T-helper 2 cell (primary cell): ENCODE data around the gene SCAF4.
"Not testable (repeated sequence)": the region's sequence is repeated elsewhere in the genome, so short reads cannot be mapped to it uniquely, and the experiment has no call there.

Source experiments
- DNase-seq, 5 experiments: peaks; one replicate each; pipeline versions ENCODE4 v3.0.0 to v3.0.0-alpha.2; 2012 to 2022

Gene SCAF4

DNA sequence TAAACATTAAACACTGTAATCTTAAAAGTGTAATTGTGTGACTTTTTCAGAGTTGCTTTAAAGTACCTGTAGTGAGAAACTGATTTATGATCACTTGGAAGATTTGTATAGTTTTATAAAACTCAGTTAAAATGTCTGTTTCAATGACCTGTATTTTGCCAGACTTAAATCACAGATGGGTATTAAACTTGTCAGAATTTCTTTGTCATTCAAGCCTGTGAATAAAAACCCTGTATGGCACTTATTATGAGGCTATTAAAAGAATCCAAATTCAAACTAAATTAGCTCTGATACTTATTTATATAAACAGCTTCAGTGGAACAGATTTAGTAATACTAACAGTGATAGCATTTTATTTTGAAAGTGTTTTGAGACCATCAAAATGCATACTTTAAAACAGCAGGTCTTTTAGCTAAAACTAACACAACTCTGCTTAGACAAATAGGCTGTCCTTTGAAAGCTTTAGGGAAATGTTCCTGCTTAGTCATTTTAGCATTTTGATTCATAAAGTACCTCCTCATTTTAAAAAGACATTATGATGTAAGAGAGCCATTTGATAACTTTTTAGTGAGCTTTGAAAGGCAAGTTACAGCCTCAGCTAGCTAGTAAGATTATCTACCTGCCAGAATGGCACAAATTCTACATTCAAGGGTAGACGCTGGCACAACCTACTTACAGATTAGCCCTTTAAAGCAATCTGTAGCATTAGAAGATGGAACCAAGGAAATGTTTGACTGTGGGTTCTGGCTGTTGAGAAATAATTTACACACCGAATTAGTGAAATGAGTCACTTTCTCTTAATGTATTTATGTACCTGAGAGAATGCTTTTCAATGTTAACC is 63.0 kb downstream of the SCAF4 start:
- DNase-seq = peak in 1 of 5 experiments; percentile 48

DNA sequence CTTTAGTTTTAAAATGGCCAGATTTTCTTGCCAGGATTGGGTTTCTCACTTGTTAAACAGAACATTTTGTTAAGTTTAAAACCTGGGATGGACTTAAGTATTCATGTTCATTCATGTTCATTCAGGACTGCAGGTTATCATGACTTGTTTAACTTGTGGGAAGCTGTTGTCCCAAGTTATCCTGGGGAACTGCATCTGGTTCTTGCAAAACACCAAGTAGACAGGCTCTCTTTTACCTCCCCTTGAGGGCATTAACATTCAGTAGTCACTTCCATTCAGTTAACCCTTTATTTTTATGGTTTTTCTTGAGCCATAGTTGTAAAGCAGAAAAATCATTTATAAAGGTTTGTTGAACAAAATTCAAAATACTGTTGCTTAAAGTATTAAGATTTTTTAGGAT is 64.3 kb downstream of the SCAF4 start:
- no peak for DNase-seq

DNA sequence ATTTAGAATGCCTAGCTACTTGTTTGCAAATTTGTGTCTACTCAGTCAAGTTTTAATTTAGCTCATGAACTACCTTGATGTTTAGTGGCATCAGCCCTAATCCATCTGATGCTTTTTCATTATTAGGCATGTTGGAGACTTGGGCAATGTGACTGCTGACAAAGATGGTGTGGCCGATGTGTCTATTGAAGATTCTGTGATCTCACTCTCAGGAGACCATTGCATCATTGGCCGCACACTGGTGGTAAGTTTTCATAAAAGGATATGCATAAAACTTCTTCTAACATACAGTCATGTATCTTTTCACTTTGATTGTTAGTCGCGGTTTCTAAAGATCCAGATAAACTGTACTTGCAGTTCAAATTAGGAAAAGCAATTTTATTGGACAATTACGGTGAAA is 64.8 kb downstream of the SCAF4 start:
- DNase-seq = peak in 1 of 5 experiments; percentile 28

DNA sequence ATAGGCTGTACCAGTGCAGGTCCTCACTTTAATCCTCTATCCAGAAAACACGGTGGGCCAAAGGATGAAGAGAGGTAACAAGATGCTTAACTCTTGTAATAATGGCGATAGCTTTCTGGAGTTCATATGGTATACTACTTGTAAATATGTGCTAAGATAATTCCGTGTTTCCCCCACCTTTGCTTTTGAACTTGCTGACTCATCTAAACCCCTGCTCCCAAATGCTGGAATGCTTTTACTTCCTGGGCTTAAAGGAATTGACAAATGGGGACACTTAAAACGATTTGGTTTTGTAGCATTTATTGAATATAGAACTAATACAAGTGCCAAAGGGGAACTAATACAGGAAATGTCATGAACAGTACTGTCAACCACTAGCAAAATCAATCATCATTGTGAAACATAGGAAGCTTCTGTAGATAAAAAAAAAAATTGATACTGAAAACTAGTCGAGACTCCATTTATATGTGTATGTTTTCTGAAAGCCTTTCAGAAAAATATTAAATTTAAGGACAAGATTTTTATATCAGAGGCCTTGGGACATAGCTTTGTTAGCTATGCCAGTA is 65.4 kb downstream of the SCAF4 start:
- DNase-seq = peak in 1 of 5 experiments; percentile 25

DNA sequence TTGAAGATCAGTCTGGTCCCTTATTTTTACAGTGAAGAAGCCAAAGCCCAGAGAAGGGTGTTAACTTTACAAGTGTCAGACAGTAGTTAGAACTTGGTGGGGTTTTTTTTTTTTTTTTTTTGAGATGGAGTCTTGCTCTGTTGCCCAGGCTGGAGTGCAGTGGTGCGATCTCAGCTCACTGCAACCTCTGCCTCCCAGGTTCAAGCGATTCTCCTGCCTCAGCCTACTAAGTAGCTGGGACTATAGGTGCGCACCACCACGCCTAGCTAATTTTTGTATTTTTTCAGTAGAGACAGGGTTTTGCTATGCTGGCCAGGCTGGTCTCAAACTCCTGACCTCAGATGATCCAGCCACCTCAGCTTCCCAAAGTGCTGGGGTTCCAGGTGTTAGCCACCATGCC is 66.0 kb downstream of the SCAF4 start:
- not testable (repeated sequence) for DNase-seq

DNA sequence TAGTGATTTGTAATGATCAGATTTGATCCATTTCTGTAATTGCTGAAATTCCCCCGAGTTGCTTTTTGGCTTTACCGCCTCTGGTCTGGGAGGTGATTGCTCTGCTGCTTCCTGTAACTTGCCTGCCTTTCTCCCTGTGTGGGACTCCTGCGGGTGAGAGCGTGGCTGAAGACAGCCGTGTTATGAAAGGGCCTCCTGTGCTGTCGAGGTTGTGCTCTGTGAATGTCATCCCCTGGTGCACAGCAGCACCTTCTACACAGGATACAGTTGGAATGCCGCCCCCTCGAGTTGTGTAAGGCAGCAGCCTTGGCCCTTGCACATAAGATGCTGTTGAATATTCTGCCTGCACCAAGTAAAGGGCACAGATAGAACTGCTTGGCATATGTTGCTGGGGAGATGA is 66.5 kb downstream of the SCAF4 start:
- peak in 1 of 5 experiments; percentile 63 for DNase-seq

DNA sequence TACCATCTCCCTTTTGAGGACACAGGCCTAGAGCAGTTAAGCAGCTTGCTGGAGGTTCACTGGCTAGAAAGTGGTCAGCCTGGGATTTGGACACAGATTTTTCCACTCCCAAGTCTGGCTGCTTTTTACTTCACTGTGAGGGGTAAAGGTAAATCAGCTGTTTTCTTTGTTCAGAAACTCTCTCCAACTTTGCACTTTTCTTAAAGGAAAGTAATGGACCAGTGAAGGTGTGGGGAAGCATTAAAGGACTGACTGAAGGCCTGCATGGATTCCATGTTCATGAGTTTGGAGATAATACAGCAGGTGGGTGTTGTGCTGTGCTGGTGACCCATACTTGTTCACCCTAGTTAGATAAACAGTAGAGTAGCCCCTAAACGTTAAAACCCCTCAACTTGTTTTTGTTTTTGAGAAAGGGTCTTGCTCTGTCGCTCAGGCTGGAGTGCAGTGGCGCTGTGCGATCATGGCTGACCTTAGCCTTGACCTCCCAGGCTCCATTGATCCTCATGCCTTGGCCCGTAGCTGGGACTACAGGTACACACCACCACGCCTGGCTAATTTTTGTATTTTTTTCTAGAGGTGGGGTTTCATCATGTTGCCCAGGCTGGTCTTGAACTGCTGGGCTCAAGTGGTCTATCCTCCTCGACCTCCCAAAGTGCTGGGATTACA is 68.2 kb downstream of the SCAF4 start:
- DNase-seq = no peak

DNA sequence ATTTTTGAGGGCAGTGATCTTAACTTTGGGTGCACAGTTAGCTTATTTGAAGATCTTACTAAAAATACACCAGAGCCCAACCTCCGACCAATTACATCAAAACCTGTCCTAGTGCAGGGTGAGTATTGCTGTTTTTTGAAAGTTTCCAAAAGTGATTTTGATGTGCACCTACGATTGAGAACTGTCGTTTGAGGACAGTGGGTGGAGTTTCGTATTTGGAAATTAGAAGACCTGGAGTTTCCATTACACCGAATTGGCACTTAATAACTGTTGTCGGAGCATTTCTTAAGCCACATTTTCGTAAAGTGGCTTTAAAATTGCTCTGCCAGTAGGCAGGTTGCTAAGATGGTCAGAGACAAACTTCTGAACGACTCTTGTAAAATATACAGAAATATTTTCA is 71.3 kb downstream of the SCAF4 start:
- DNase-seq = peak in 1 of 5 experiments; percentile 37

DNA sequence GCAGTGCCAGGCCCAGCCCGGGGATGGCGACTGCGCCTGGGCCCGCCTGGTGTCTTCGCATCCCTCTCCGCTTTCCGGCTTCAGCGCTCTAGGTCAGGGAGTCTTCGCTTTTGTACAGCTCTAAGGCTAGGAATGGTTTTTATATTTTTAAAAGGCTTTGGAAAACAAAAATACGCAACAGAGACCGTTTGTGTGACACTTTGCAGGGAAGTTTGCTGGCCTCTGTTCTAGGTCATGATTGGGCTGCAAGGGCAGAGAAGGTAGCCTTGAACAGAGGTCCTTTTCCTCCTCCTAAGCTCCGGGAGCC is 71.7 kb downstream of the SCAF4 start:
- peak in 1 of 5 experiments; percentile 50 for DNase-seq

DNA sequence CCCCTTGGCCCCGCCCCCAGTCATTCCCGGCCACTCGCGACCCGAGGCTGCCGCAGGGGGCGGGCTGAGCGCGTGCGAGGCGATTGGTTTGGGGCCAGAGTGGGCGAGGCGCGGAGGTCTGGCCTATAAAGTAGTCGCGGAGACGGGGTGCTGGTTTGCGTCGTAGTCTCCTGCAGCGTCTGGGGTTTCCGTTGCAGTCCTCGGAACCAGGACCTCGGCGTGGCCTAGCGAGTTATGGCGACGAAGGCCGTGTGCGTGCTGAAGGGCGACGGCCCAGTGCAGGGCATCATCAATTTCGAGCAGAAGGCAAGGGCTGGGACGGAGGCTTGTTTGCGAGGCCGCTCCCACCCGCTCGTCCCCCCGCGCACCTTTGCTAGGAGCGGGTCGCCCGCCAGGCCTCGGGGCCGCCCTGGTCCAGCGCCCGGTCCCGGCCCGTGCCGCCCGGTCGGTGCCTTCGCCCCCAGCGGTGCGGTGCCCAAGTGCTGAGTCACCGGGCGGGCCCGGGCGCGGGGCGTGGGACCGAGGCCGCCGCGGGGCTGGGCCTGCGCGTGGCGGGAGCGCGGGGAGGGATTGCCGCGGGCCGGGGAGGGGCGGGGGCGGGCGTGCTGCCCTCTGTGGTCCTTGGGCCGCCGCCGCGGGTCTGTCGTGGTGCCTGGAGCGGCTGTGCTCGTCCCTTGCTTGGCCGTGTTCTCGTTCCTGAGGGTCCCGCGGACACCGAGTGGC is 72.2 kb downstream of the SCAF4 start, which contains the start of gene SOD1:
Gene SOD1 (plus strand): TSS at position 158 of the 723 bp plus-strand sequence. CDS start 77 bp downstream, at position 235.
- peak; percentile 92 to 98 (median 94) for DNase-seq

DNA sequence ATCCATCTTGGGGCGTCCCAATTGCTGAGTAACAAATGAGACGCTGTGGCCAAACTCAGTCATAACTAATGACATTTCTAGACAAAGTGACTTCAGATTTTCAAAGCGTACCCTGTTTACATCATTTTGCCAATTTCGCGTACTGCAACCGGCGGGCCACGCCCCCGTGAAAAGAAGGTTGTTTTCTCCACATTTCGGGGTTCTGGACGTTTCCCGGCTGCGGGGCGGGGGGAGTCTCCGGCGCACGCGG is 72.7 kb downstream of the SCAF4 start:
- no peak for DNase-seq

DNA sequence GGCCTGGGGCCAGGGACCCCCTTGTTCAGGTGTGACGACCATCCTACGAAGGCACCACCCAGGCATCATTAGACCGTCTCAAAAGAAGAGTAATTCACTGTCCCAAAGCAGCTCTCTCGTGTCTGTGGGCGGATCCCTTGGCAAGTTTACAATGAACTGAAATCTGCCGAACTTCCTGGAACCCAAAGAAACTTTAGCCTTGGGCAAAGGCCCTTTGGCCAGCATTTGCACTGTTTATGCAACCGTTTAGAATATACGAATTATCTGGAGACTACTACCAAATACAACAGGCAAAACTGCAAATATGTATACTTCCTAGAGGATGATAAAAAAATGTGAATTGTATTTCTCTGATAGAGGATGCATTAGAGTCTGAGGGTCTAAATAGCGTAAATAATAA is 73.9 kb downstream of the SCAF4 start:
- no peak for DNase-seq

DNA sequence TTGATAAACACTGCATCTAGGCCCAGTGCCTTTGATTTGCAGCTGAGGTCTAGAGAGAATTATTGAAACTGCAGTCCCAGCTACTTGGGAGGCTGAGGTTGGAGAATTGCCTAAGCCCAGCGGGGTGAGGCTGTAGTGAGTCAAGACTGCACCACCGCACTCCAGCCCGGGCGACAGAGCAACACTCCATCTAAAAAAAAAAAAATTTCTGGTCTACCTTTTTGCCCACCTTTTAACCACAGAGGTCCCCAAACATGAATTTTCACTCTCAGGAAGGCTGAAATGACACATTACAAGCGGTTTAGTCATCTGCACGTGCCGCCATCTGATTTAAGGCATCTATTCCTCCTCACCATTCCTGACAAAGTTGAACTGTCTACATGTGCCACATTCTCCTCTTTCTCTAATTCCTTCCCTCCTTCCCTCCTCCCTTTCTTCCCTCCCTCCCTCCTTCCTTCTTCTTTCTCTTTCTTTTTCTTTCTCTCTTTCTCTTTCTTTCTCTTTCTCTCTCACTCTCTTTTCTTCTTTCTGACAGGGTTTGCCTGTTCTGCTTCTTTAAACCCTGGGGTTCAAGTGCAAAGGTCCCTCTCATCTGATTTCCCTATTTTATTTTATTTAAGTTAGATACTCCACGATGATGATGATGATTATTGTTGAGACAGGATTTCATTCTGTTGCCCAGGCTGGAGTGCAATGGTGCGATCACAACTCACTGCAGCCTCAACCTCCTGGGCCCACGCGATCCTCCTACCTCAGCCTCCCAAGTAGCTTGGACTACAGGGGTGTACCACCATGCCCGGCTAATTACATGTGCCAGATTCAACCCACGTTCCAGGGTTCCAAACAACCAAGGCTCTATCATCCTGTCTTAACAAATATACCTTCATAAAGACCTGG is 75.5 kb downstream of the SCAF4 start:
- DNase-seq = peak in 2 of 5 experiments; percentile 23 to 69

DNA sequence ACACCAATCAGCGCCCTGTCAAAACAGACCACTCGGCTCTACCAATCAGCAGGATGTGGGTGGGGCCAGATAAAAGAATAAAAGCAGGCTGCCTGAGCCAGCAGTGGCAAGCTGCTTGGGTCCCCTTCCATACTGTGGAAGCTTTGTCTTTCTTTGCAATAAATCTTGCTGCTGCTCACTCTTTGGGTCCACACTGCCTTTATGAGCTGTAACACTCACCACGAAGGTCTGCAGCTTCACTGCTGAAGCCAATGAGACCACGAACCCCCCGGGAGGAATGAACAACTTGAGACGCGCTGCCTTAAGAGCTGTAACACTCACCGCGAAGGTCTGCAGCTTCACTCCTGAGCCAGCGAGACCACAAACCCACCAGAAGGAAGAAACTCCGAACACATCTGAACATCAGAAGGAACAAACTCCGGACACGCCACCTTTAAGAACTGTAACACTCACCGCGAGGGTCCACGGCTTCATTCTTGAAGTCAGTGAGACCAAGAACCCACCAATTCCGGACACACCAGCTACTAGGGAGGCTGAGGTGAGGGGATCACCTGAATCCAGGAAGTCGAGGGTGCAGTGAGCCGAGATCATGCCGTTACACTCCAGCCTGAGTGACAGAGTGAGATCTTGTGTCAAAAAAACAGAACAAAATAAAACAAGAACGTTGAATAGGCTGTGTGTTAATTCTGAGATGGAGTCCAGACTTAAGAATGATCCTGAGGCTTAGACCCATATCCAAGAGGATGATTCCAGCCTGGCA is 76.9 kb downstream of the SCAF4 start:
- peak in 2 of 5 experiments; percentile 18 to 24 for DNase-seq

DNA sequence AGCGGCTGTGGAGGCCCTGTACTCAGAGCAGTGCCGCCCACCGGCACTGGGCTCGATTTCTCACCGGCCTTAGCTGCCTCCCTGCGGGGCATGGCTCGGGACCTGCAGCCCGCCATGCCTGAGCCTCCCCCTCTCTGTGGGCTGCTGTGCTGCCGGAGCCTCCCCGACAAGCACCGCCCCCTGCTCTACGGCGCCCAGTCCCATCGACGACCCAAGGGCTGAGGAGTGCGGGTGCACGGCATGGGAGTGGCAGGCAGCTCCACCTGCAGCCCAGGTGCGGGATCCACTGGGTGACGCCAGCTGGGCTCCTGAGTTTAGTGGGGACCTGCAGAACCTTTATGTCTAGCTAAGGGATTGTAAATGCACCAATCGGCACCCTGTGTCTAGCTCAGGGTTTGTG is 77.6 kb downstream of the SCAF4 start:
- DNase-seq = no peak

DNA sequence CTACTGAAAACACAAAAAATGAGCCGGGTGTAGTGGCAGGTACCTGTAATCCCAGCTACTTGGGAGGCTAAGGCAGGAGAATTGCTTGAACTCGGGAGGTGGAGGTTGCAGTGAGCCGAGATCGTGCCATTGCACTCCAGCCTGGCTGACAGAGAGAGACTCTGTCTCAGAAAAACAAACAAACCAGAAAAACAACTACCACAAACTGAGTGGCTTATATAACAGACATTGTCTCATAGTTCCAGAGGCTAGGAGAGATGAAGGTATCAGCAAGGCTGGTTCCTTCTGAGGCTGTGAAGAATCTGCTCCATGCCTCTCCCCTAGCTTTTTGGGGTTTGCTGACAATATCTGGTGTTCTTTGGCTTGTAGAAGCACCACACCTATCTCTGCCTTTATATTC is 80.4 kb downstream of the SCAF4 start:
- not testable (repeated sequence) for DNase-seq

DNA sequence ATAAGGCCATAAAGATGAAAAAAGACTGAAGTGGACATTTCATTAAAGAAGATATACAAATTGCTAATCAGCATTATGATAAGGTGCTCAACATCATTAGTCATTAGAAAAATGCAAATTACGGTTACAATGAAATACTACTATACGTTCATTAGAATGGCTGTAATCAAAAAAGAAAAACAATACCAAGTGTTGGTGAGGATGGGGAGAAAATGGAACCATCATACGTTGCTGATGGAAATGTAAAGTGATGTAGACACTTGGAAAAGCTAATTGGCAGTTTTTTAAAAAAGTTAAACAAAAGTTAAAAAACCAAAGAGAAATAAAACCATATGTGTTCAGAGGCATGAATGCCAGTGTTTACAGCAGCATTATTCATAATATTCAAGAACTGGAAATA is 81.0 kb downstream of the SCAF4 start:
- DNase-seq = no peak

DNA sequence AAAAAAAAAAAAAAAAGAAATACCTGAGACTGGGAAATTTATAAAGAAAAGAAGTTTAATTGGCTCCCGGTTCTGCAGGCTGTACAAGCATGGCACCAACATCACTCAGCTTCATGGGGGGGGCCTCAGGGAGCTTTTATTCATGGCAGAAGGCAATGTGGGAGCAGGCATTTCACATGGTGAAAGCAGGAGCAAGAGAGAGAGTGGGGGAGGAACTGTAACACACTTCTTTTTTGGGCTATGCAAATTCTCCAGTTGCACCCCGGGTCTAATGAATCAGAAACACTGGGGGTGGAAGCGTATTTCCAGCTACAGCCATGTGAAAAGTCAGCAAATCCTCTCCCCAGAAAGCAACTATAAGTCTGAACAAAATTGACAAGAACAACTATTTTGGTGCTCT is 84.3 kb downstream of the SCAF4 start:
- no peak for DNase-seq

DNA sequence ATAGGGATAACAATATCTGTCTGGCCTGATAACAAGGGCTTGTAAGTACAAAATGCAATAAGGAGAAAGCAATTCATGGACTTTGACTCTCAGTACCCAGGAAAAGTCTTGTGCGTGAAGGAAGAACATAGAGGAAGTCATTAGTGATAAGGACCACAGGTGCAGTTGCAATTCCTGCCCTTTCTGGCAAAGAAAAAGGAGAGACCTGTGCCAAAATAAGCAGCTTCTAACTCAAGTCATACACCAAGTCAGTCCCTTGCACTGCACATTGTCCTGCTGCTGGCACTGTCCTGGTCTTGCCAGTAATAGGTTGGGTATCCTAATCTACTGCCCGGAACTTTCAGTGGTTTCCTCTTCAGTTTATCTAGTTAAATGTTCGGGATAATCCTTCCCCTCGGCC is 87.3 kb downstream of the SCAF4 start:
- no peak for DNase-seq

DNA sequence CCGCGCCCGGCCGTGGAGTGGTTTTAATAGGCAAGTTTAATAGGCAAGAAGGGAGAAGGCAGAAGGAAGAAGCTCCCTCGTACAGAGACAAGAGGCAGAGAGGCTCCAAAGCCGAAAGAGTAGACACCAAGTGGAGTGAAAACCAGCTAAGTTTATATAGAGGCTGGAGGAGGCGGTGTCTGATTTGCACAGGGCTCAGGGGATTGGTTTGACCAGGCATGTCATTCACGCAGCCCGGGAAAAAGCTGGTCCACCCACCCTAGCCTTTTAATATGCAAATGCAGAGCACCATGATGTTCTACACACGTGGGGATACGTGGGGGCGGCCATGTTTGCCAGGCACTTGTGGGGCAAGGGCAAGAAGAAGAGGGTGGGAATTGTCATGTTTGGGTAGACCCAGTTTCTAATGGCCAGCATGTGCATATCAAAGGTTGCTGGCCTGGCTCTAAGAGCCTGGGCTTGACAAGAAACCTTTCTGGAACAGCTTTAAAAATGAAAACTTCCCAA is 90.4 kb downstream of the SCAF4 start:
- DNase-seq = no peak

DNA sequence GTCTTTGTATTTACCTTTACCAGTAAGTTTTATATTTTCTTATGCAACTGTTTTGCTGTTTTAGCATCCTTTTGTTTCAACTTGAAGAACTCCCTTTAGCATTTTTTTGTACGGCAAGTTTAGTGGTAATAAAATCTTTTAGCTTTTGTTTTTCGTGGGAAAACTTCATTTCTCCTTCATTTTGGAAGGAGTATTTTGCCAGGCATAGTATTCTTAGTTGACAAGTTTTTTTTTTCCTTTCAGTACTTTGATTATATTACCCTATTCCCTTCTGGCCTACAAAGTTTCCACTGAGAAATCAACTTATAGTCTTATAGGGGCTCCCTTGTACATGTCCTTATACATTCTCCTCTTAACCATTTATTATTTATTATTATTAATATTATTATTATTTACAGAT is 95.0 kb downstream of the SCAF4 start:
- DNase-seq = no peak
